ENCODE data around the gene CDCA3. TPM values are rescaled to one million over a fixed set of nuclear protein-coding genes. Genes with fewer than 3 reads are reported as not detected.

Gene CDCA3
- total and polyA plus RNA-seq, 2 of the 4 experiments (the other 2 are of a cell fraction), result 23.5 to 61.0 TPM

DNA sequence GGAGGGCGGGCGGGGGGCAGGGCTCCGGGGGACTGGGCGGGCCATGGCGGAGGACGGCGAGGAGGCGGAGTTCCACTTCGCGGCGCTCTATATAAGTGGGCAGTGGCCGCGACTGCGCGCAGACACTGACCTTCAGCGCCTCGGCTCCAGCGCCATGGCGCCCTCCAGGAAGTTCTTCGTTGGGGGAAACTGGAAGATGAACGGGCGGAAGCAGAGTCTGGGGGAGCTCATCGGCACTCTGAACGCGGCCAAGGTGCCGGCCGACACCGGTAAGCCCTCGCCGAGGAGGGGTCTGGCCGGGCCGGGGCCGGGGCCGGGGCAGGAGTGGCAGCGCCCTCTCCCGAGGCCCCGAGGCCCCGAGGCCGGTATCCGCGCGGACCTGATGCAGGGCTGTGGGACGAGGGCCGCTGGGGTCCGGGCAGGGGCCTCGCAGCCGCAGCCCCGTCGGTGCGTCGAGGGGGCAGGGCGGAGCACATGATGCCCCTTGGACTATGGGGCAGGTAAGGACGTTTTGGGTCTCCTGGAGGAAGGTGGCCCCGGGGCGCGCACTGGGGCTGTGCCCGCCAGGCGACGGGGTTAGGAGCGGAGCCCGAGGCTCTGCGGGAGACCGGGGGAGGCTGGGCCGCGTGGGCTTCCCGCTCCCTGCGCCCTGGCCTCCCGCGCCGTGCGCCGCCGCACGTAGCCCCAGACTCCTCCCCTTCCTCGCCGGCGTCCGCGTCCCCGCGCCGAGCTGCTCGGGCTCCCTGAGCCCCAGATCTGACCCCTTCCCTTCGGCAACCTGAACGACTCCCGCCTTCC is 16.5 kb upstream of the CDCA3 start, which contains the start of gene TPI1:
Gene TPI1 (plus strand): TSS at position 119 of the 798 bp plus-strand sequence. CDS start 36 bp downstream, at position 155.
- Histone ChIP-seq H4K20me1 (ENCODE audit: insufficient read depth, low read length) (peaks cover 48% of the 10 kb centered on the region), H4K91ac (ENCODE audit: insufficient read depth, low read depth, low read length) (peak within 1 kb of the TSS; percentile 84), H3K27ac (ENCODE audit: insufficient read depth, low read length) (peak within 1 kb of the TSS; percentile 97), H2AFZ (replicated peaks; ENCODE audit: low read length, poor library complexity) (peak within 1 kb of the TSS; percentile 95), H3K4me3 (ENCODE audit: insufficient read depth, low read depth, low read length) (peak within 1 kb of the TSS; percentile 87), H2BK120ac (ENCODE audit: low read depth, low read length) (peak within 1 kb of the TSS; percentile 65), H3K79me1 (ENCODE audit: low read depth in 1 of 2, low read length in 2 of 2) (peaks cover 23 to 51% of the 10 kb centered on the region in 2 experiments), H3K23ac (ENCODE audit: low read depth, low read length) (peak within 1 kb of the TSS; percentile 97), H3K4me2 (ENCODE audit: low read depth, low read length) (peak within 1 kb of the TSS; percentile 95), H2AK9ac (replicated peaks; ENCODE audit: low read depth, low read length, poor library complexity) (peak within 1 kb of the TSS; percentile 100), H4K5ac (ENCODE audit: low read depth, low read length) (peak within 1 kb of the TSS; percentile 92), H3K14ac (replicated peaks; ENCODE audit: low read depth, low read length) (peak within 1 kb of the TSS; percentile 95), H3K4me1 (ENCODE audit: control insufficient read depth, insufficient read depth, low read length) (peaks cover 19% of the 10 kb centered on the region), H4K8ac (ENCODE audit: low read depth in 2 of 2, low read length in 2 of 2) (peak within 1 kb of the TSS; percentile 92 to 93), H2BK20ac (ENCODE audit: low read depth, low read length) (peak within 1 kb of the TSS; percentile 24; the same call in 1 of the 2 replicates), H3K18ac (ENCODE audit: low read depth, low read length) (peak within 1 kb of the TSS; percentile 69), H3K9me1 (ENCODE audit: insufficient read depth, low read length) (0 out of 2 replicates have a peak, but pooled peaks cover 7% of the 10 kb centered on the region), H2BK15ac (ENCODE audit: low read depth, low read length) (0 out of 3 replicates have a peak within 1 kb of the TSS, but pooled peaks have one; percentile 50), H3K36me3 (ENCODE audit: control insufficient read depth, insufficient read depth, low read length) (peaks cover 52% of the 10 kb centered on the region), H3K4ac (ENCODE audit: low read depth, low read length) (peak within 1 kb of the TSS; percentile 95), H2AK5ac (ENCODE audit: low read depth, low read length) (peak within 1 kb of the TSS; percentile 97), H2BK5ac (ENCODE audit: low read depth, low read length, poor library complexity, severe bottlenecking) (peak within 1 kb of the TSS; percentile 95), H3K9ac (ENCODE audit: low read depth, low read length) (peak within 1 kb of the TSS; percentile 100), H3K9me3 (ENCODE audit: control insufficient read depth, insufficient read depth, low read length) (no peaks in the 10 kb centered on the region), H3K27me3 (ENCODE audit: control insufficient read depth, insufficient read depth, low read length) (no peaks in the 10 kb centered on the region), H3K56ac (ENCODE audit: extremely low read depth, insufficient read depth, low read length) (peak within 1 kb of the TSS; percentile 91)
- TF ChIP-seq BHLHE40 (IDR thresholded peaks at IDR 0.05; ENCODE audit: low read depth, low read length), result no peak
- TF ChIP-seq CEBPB (IDR thresholded peaks at IDR 0.05; ENCODE audit: low read depth, low read length), result no peak
- TF ChIP-seq MXI1 (IDR thresholded peaks at IDR 0.05; ENCODE audit: borderline replicate concordance, low read depth, low read length), result peak; percentile 74
- TF ChIP-seq RAD21 (IDR thresholded peaks at IDR 0.05; ENCODE audit: low read length), result no peak
- no peak for TF ChIP-seq MAFK (IDR thresholded peaks at IDR 0.05; ENCODE audit: low read depth, low read length)
- TF ChIP-seq MAZ (IDR thresholded peaks at IDR 0.05; ENCODE audit: borderline replicate concordance, low read depth, low read length), result 0 out of 2 replicates have a peak, but pooled peaks have one; percentile 17
- TF ChIP-seq CHD1 (IDR thresholded peaks at IDR 0.05; ENCODE audit: low read depth, low read length), result 0 out of 2 replicates have a peak, but pooled peaks have one; percentile 35
- TF ChIP-seq POLR2A (IDR thresholded peaks at IDR 0.05; ENCODE audit: low read depth, low read length), result peak; percentile 99
- TF ChIP-seq, protein P1, sequence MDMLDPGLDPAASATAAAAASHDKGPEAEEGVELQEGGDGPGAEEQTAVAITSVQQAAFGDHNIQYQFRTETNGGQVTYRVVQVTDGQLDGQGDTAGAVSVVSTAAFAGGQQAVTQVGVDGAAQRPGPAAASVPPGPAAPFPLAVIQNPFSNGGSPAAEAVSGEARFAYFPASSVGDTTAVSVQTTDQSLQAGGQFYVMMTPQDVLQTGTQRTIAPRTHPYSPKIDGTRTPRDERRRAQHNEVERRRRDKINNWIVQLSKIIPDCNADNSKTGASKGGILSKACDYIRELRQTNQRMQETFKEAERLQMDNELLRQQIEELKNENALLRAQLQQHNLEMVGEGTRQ (IDR thresholded peaks at IDR 0.05; ENCODE audit: low read depth, low read length), result no peak
- in situ Hi-C loops (cut with MboI; ENCODE audit: low sequenced_read_pairs) (loop anchor here (5.0 kb wide), 1 partner anchor 95 kb away; no protein-coding TSS in a partner anchor), dilution Hi-C loops (cut with HindIII; ENCODE audit: low sequenced_read_pairs, unreplicated experiment) (no loop called here), intact Hi-C loops (cut with micrococcal nuclease) (loop anchor here (2.0 to 5.0 kb wide), 3 partner anchors 15 to 770 kb away; partner anchors contain the start of genes RNU7-1 and USP5)
- no TSS peak for BruUV-seq (replicated peaks)
- 0% methylated on average over 39 of the region's 86 CpGs; no CpG with 5 or more reads in 1 of the 2 experiments for WGBS, 2 experiments (ENCODE audit: extremely low coverage in 2 of 2, insufficient read length in 1 of 2)
- DNase-seq (peak; percentile 74), ATAC-seq (ENCODE audit: low read depth) (peak; percentile 82)
- ChIA-PET CTCF (no interaction called here), POLR2A (ENCODE audit: unreplicated experiment) (interaction anchor here (1.1 to 1.9 kb wide), 2 partner anchors 15 to 38 kb away, joined by 3 to 6 read pairs; partner anchors contain the start of gene USP5)
